PC-9 (cell line): Measurements from ENCODE around the gene HIF1AN.

Experiments used
- CTCF ChIP-seq: fragments of 200-600 bp; sonication (generic); conservative IDR thresholded peaks from 2 replicates; pipeline ENCODE4 v1.6.1; 2017; ENCODE audit warnings: mixed run types, antibody characterized with exemption, mild to moderate bottlenecking, moderate library complexity
- EZH2 ChIP-seq: fragments of 200-600 bp; sonication (generic); IDR thresholded peaks from 2 replicates; pipeline ENCODE4 v1.8.0; 2017; ENCODE audit warnings: antibody characterized with exemption, low read depth

GRCh38 chr10:100522107-100522801 lies 13.5 kb upstream of the HIF1AN start:
- no peak for TF ChIP-seq CTCF
- TF ChIP-seq EZH2, result no peak
